WERI-Rb-1 (cell line): ENCODE results near the gene IP6K1.

ENCODE experiments used
- DNase-seq: peaks from one replicate; pipeline ENCODE4 v3.0.0-alpha.2; 2020
- H3K27ac ChIP-seq: fragments of 250-450 bp; sonication (Bioruptor Pico); 2 replicates; pipeline ENCODE4 v1.5.1; 2020; ENCODE audit warnings: mild to moderate bottlenecking, moderate library complexity
- H3K27me3 ChIP-seq: fragments of 250-450 bp; sonication (Bioruptor Pico); 2 replicates; pipeline ENCODE4 v1.5.1; 2021; ENCODE audit warnings: mild to moderate bottlenecking, low read depth, moderate library complexity; ENCODE audit not compliant: insufficient read depth, severe bottlenecking
- H3K36me3 ChIP-seq: fragments of 250-450 bp; sonication (Bioruptor Pico); 2 replicates; pipeline ENCODE4 v1.5.1; 2020; ENCODE audit warnings: mild to moderate bottlenecking, moderate library complexity
- H3K4me3 ChIP-seq: 2 replicates; pipeline ENCODE4 v1.5.1; 2011; ENCODE audit warnings: low read depth, mild to moderate bottlenecking, control low read depth, low read length
- H3K9me3 ChIP-seq: fragments of 250-450 bp; sonication (Bioruptor Pico); 2 replicates; pipeline ENCODE4 v1.5.1; 2021; ENCODE audit warnings: mild to moderate bottlenecking, moderate library complexity; ENCODE audit not compliant: severe bottlenecking
- CTCF ChIP-seq: IDR thresholded peaks from 2 replicates; pipeline ENCODE4 v1.5.1; 2011; ENCODE audit warnings: low read depth, mild to moderate bottlenecking, control low read depth, inconsistent platforms, low read length

Gene IP6K1

GRCh38 chr3:49747792-49748480, 38.4 kb downstream of the IP6K1 start:
- Histone ChIP-seq H3K36me3 (peaks cover 39% of the 10 kb centered on the region), H3K4me3 (no peak overlapping the region), H3K9me3 (no peaks in the 10 kb centered on the region), H3K27me3 (no peaks in the 10 kb centered on the region), H3K27ac (no peak overlapping the region)
- no peak for TF ChIP-seq CTCF
- DNase-seq, result no peak

- Histone ChIP-seq H3K4me3 (no peak overlapping the region), H3K9me3 (no peaks in the 10 kb centered on the region), H3K36me3 (peaks cover 52% of the 10 kb centered on the region), H3K27me3 (no peaks in the 10 kb centered on the region), H3K27ac (no peak overlapping the region)
- no peak for DNase-seq
- no peak for TF ChIP-seq CTCF
Observed at GRCh38 chr3:49745986-49746385, 40.4 kb downstream of the IP6K1 start.

- TF ChIP-seq CTCF, result no peak
- no peak for DNase-seq
- H3K27ac ChIP-seq, result no peak overlapping the region
- no peaks in the 10 kb centered on the region for H3K9me3 ChIP-seq
- no peaks in the 10 kb centered on the region for H3K27me3 ChIP-seq
- peaks cover 70% of the 10 kb centered on the region for H3K36me3 ChIP-seq
- H3K4me3 ChIP-seq, result no peak overlapping the region
Observed at GRCh38 chr3:49740427-49740826, 45.9 kb downstream of the IP6K1 start.

- H3K4me3 ChIP-seq, result no peak overlapping the region
Observed at GRCh38 chr3:49738067-49738713, 48.2 kb downstream of the IP6K1 start.

GRCh38 chr3:49734752-49735151, 51.6 kb downstream of the IP6K1 start:
- no peaks in the 10 kb centered on the region for H3K27me3 ChIP-seq
- no peak overlapping the region for H3K4me3 ChIP-seq
- H3K9me3 ChIP-seq, result no peaks in the 10 kb centered on the region
- TF ChIP-seq CTCF, result no peak
- H3K36me3 ChIP-seq, result peaks cover 85% of the 10 kb centered on the region
- DNase-seq, result no peak
- H3K27ac ChIP-seq, result no peak overlapping the region

More at GRCh38 chr3:49738067-49738713, 48.2 kb downstream of the IP6K1 start:
- DNase-seq, result no peak
- Histone ChIP-seq H3K27ac (no peak overlapping the region), H3K36me3 (peaks cover 80% of the 10 kb centered on the region), H3K27me3 (no peaks in the 10 kb centered on the region), H3K9me3 (no peaks in the 10 kb centered on the region)
- no peak for TF ChIP-seq CTCF

- H3K27ac ChIP-seq, result no peak overlapping the region
- H3K27me3 ChIP-seq, result no peaks in the 10 kb centered on the region
- no peak for DNase-seq
- no peak for TF ChIP-seq CTCF
- H3K9me3 ChIP-seq, result no peaks in the 10 kb centered on the region
- H3K4me3 ChIP-seq, result no peak overlapping the region
- H3K36me3 ChIP-seq, result peaks cover 78% of the 10 kb centered on the region
Observed at GRCh38 chr3:49733551-49733950, 52.8 kb downstream of the IP6K1 start.
